Placental epithelial cell (primary cell): ENCODE data around the gene OR11L1. TPM values are rescaled to one million over a fixed set of nuclear protein-coding genes. Genes with fewer than 3 reads are reported as not detected.

Experiments used
- total RNA-seq: library from RNA; depleted of rRNA; stranded (reverse); fragments of >200 nt; gene quantifications from 2 replicates; pipeline ENCODE4 v1.2.3, GENCODE V29; 2012

The OR11L1 gene
- total RNA-seq, result not detected in 2 replicates

GRCh38 chr1:247841796-247842195, at the start of gene OR11L1:
OR11L1 (minus strand) TSS chr1:247841896; CDS start chr1:247841896, 0 bp downstream.

GRCh38 chr1:247857069-247857984, 15.6 kb upstream of the OR11L1 start, which contains the start of gene TRIM58:
TRIM58 (plus strand) TSS chr1:247857187; CDS start chr1:247857247, 60 bp downstream.

GRCh38 chr1:247824023-247824422, 17.7 kb downstream of the OR11L1 start, which contains the start of gene OR14A16:
OR14A16 (minus strand) TSS chr1:247824119; CDS start chr1:247815729, 8,390 bp downstream.

Other genes with a start within 250 kb of the OR11L1 start
- not detected in 2 replicates for gene OR2G3, start 236.3 kb downstream of the OR11L1 start, total RNA-seq
- gene OR13G1, start 162.2 kb downstream of the OR11L1 start, total RNA-seq, result not detected in 2 replicates
- gene OR6F1, start 125.2 kb downstream of the OR11L1 start, total RNA-seq, result not detected in 2 replicates
- not detected in 2 replicates for gene OR14K1, start 103.3 kb downstream of the OR11L1 start, total RNA-seq
- not detected in 2 replicates for gene OR14A2, start 93.8 kb downstream of the OR11L1 start, total RNA-seq
- not detected in 2 replicates for gene OR1C1, start 81.3 kb downstream of the OR11L1 start, total RNA-seq
- gene OR14A16, start 17.8 kb downstream of the OR11L1 start, total RNA-seq, result not detected in 2 replicates
- 3.1 and 18.8 TPM in 2 replicates for gene TRIM58, start 15.3 kb upstream of the OR11L1 start, total RNA-seq
- 1.6 and 6.2 TPM in 2 replicates for gene OR2W3, start 53.7 kb upstream of the OR11L1 start, total RNA-seq
- 0.98 TPM in 1 of 2 replicates, not detected in the other for gene OR2T8, start 78.4 kb upstream of the OR11L1 start, total RNA-seq
- gene OR2AJ1, start 83.0 kb upstream of the OR11L1 start, total RNA-seq, result under 0.01 and 0.11 TPM in 2 replicates
- gene OR2L8, start 107.0 kb upstream of the OR11L1 start, total RNA-seq, result 0.39 TPM in 1 of 2 replicates, not detected in the other
- not detected in 2 replicates for gene OR2AK2, start 123.3 kb upstream of the OR11L1 start, total RNA-seq
- 0.11 TPM in 1 of 2 replicates, not detected in the other for gene OR2L5, start 171.8 kb upstream of the OR11L1 start, total RNA-seq
- not detected in 2 replicates for gene OR2L2, start 188.2 kb upstream of the OR11L1 start, total RNA-seq
- gene OR2L3, start 204.9 kb upstream of the OR11L1 start, total RNA-seq, result not detected in 2 replicates